Measurements from ENCODE around the gene GNG11. TPM values are rescaled to one million over a fixed set of nuclear protein-coding genes. Genes with fewer than 3 reads are reported as not detected.
"Not testable (repeated sequence)": the region's sequence is repeated elsewhere in the genome, so short reads cannot be mapped to it uniquely, and the experiment has no call there.

The GNG11 gene
- total and polyA plus RNA-seq, 8 donors, result 15.6 to 54.5 (median 46.5) TPM

DNA sequence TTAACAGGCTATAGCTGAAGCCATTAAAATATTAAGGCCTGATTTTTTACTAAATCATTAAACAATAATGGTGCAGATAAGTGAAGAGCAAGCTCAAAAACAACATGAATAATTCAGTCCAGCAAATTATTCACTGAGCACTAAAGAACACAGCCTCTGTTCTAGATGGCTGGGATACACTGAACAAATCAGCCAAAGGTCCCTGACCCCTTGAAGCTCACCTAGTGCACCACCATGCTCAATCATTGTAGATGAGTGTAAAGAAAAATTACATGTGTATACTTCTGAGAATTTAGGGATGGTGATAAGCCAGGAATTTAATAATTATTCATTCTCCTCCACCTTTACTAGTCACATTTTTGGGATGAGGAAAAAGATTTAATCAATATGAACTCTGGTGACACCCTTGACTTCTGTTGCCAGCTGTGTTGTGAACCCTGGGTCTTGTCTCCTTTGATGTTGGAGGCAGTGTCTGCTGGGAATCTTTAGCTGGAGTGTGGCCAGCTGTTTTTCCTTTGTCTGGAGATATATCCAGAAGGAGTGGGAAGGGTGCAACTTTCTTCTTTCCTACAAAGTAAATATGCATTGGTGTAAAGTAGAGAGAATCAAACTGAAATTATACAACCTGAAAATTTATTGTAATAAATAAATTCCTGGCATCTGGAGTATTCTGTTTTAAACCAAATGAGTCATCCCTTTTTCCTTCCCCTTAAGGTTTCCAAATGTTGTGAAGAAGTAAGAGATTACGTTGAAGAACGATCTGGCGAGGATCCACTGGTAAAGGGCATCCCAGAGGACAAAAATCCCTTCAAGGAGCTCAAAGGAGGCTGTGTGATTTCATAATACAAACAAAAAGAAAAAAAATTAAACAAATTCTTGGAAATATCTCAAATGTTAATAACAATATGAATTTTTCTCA is 11.2 kb upstream of the GNG11 start:
- TF ChIP-seq, protein P1, sequence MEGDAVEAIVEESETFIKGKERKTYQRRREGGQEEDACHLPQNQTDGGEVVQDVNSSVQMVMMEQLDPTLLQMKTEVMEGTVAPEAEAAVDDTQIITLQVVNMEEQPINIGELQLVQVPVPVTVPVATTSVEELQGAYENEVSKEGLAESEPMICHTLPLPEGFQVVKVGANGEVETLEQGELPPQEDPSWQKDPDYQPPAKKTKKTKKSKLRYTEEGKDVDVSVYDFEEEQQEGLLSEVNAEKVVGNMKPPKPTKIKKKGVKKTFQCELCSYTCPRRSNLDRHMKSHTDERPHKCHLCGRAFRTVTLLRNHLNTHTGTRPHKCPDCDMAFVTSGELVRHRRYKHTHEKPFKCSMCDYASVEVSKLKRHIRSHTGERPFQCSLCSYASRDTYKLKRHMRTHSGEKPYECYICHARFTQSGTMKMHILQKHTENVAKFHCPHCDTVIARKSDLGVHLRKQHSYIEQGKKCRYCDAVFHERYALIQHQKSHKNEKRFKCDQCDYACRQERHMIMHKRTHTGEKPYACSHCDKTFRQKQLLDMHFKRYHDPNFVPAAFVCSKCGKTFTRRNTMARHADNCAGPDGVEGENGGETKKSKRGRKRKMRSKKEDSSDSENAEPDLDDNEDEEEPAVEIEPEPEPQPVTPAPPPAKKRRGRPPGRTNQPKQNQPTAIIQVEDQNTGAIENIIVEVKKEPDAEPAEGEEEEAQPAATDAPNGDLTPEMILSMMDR (IDR thresholded peaks at IDR 0.05), result no peak
- DNase-seq (no peak), ATAC-seq (peak; percentile 33)
- intact Hi-C loops (cut with DNase I), result no loop called here
- H3K27me3 ChIP-seq, result no peaks in the 10 kb centered on the region
- H3K4me3 ChIP-seq, result no peak overlapping the region
- H3K4me1 ChIP-seq, result peaks cover 0 to 6% of the 10 kb centered on the region in 2 donors
- H3K27ac ChIP-seq, result peak overlapping the region in 1 of 2 donors; percentile 23
- no peaks in the 10 kb centered on the region for H3K9me3 ChIP-seq
- H3K36me3 ChIP-seq, result no peaks in the 10 kb centered on the region

DNA sequence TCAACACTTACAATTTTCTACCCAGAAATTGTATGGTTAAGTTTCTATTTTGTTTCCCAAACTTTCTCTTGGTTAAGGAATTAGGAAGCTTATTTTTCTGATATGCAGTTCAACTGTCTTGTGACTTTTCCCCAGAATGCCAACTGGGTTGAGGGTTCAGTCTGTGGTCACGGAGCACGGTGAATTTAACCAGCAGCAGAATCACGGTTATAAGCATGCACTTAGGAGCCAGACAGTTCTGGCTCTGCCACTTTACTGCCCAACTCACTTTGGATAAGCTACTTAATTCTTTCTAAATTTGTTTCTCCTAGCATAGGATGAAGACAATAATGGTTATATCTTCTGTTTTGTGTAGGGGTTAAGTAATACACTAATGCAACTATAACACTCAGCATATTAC is 10.3 kb upstream of the GNG11 start:
- DNase-seq; intact Hi-C loops (cut with DNase I); H3K9me3 ChIP-seq; H3K27me3 ChIP-seq; H3K4me3 ChIP-seq; H3K27ac ChIP-seq; ATAC-seq; H3K4me1 ChIP-seq; H3K36me3 ChIP-seq: not testable (repeated sequence)

DNA sequence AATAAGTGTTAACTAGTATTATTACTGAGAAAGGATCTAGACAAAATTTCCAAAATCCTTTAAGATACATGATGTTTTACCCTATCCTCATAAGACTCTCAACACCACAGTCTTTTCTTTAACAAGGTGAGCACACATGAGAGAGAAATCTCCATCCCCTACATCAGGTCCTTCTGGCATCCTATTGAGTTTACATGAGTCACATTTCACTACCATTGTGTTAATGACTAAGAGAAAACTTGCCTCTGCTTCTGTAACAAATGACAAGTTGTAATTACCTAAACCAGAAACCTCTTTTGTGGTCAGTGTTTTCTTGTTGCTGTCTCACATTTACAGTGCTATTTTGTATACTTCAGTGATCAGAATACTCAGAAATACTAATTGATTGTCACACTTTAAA is 9.9 kb upstream of the GNG11 start:
- H3K4me1 ChIP-seq; H3K27me3 ChIP-seq; DNase-seq; H3K27ac ChIP-seq; H3K9me3 ChIP-seq; H3K36me3 ChIP-seq; H3K4me3 ChIP-seq; ATAC-seq; intact Hi-C loops (cut with DNase I): not testable (repeated sequence)

DNA sequence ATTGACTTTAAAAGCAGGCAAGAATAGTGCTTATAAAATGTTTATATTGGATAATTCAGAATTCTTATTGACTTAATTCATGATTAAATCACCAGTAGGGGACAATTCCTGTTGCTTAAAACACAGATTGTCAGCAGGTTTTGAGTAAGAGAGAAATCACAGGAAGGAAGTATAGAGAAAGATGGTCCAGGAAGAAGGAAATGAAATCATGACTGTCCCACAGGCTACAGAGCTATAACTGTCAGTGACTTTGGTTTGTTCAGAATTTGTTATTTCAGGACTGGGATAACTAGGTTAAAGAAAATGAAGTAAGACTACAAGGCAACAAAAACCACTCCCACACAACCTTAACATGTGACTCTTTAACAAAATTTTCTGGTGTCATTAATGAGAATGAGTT is 8.3 kb upstream of the GNG11 start:
- H3K27me3 ChIP-seq, result no peaks in the 10 kb centered on the region
- H3K36me3 ChIP-seq, result no peaks in the 10 kb centered on the region
- peaks cover 0 to 6% of the 10 kb centered on the region in 2 donors for H3K4me1 ChIP-seq
- ATAC-seq (no peak), DNase-seq (no peak)
- TF ChIP-seq, protein P1 (IDR thresholded peaks at IDR 0.05), result no peak
- no peaks in the 10 kb centered on the region for H3K9me3 ChIP-seq
- intact Hi-C loops (cut with DNase I), result no loop called here
- H3K4me3 ChIP-seq, result no peak overlapping the region
- no peak overlapping the region for H3K27ac ChIP-seq

DNA sequence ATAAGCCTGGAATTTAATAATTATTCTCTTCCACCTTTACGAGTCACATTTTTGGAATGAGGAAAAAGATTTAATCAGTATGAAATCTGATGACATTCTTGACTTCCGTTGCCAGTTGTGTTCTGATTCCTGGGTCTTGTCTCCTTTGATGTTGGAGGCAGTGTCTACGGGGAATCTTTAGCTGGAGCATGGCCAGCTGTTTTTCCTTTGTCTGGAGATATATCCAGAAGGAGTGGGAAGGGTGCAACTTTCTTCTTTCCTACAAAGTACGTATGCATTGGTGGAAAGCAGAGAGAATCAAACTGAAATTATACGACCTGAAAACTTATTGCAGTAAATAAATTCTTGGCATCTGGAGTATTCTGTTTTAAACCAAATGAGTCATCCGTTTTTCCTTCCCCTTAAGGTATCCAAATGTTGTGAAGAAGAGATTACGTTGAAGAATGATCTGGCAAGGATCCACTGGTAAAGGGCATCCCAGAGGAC is 6.9 kb upstream of the GNG11 start:
- H3K9me3 ChIP-seq, result no peaks in the 10 kb centered on the region
- DNase-seq (no peak), ATAC-seq (no peak)
- H3K4me1 ChIP-seq, result peaks cover 0 to 6% of the 10 kb centered on the region in 2 donors
- no peak overlapping the region for H3K4me3 ChIP-seq
- H3K27ac ChIP-seq, result no peak overlapping the region
- intact Hi-C loops (cut with DNase I), result no loop called here
- TF ChIP-seq, protein P1 (IDR thresholded peaks at IDR 0.05), result no peak
- no peaks in the 10 kb centered on the region for H3K27me3 ChIP-seq
- H3K36me3 ChIP-seq, result no peaks in the 10 kb centered on the region

DNA sequence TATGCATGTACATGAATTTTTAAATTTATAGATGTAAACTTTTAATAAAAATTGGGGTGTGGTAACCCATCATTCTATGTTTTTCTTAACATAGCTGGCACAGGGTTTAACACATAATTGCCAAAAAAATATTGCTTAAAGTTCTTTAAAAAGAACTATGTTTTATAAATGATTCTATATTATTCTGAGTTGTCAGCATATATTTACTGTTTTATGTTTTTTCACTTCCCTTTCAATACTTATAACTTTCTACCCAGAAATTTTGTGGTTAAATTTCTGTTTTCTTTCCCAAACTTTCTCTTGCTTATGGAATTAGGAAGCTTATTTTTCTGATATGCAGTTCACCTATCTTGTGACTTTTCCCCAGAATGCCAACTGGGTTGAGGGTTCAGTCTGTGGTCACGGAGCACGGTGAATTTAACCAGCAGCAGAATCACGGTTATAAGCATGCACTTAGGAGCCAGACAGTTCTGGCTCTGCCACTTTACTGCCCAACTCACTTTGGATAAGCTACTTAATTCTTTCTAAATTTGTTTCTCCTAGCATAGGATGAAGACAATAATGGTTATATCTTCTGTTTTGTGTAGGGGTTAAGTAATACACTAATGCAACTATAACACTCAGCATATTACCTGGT is 6.2 kb upstream of the GNG11 start:
- H3K27me3 ChIP-seq; H3K9me3 ChIP-seq; H3K27ac ChIP-seq; H3K36me3 ChIP-seq; ATAC-seq; DNase-seq; intact Hi-C loops (cut with DNase I); H3K4me1 ChIP-seq; H3K4me3 ChIP-seq: not testable (repeated sequence)

DNA sequence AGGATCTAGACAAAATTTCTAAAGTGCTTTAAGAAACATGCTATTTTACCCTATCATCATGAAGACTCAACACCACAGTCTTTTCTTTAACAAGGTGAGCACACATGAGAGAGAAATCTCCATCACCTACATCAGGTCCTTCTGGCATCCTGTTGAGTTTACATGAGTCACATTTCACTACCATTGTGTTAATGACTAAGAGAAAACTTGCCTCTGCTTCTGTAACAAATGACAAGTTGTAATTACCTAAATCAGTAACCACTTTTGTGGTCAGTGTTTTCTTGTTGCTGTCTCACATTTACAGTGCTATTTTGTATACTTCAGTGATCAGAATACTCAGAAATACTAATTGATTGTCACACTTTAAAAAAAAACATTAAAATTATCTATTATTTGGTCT is 5.6 kb upstream of the GNG11 start:
- intact Hi-C loops (cut with DNase I); H3K27me3 ChIP-seq; H3K4me1 ChIP-seq; H3K4me3 ChIP-seq; H3K27ac ChIP-seq; DNase-seq; ATAC-seq; H3K9me3 ChIP-seq; H3K36me3 ChIP-seq: not testable (repeated sequence)

DNA sequence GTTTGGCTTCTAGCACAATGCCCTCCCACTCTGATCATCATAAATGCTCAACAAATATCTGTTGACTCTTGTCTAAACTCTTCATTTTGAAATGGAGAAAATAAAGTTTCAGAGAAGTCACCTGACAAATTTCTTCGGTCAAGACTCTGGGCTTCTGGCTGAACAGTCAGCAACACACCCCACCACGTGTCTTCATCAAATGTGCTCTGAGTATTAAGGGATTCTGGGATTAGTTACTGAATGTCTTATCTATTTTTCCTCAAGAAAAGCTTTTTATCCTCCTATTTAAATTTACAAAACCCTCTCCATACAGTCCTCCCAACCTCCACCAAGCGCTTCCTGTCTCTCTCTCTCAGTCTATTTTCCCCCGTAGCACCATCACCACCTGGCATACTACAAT is 5.2 kb upstream of the GNG11 start:
- H3K4me3 ChIP-seq; H3K27ac ChIP-seq; DNase-seq; H3K27me3 ChIP-seq; intact Hi-C loops (cut with DNase I); H3K9me3 ChIP-seq; H3K36me3 ChIP-seq; ATAC-seq; H3K4me1 ChIP-seq: not testable (repeated sequence)

All from left lung (tissue), 10 donors.